SH-SY5Y (cell line): Measurements from ENCODE around the gene IL10RB.

Source experiments
- GATA2 ChIP-seq: IDR thresholded peaks from 2 replicates; pipeline ENCODE4 v1.6.1; 2011; ENCODE audit warnings: mild to moderate bottlenecking, low read depth, low read length
- GATA3 ChIP-seq: IDR thresholded peaks from 2 replicates; pipeline ENCODE4 v1.6.1; 2011; ENCODE audit warnings: low read depth, mild to moderate bottlenecking, low read length, moderate library complexity

- TF ChIP-seq GATA2 (no peak), GATA3 (no peak)
Observed at GRCh38 chr21:33267250-33267649, 1.1 kb downstream of the IL10RB start.
